PFSK-1 (cell line): ENCODE data around the gene SCAMP3.

ENCODE experiments used
- POLR2AphosphoS5 ChIP-seq: IDR thresholded peaks from 2 replicates; pipeline ENCODE4 v1.6.1; 2012; ENCODE audit warnings: low read depth, mild to moderate bottlenecking, control low read depth, low read length, moderate library complexity
- TAF1 ChIP-seq: IDR thresholded peaks from 2 replicates; pipeline ENCODE4 v1.6.1; 2012; ENCODE audit warnings: low read length, control low read depth, borderline replicate concordance; ENCODE audit not compliant: insufficient read depth
- TF ChIP-seq, protein P1 (sequence below), 2 experiments: IDR thresholded peaks; 2 replicates each; pipeline versions ENCODE4 v1.6.1 to v1.8.0; 2011 to 2012; ENCODE audit warnings: low read depth in 2 of 2, low read length in 2 of 2, control low read depth in 1 of 2, inconsistent platforms in 1 of 2, mild to moderate bottlenecking in 1 of 2, moderate library complexity in 1 of 2; ENCODE audit not compliant: insufficient read depth in 1 of 2

GRCh38 chr1:155218854-155219591 is 43.1 kb downstream of the SCAMP3 start:
- TF ChIP-seq POLR2AphosphoS5 (no peak), TAF1 (no peak)
- TF ChIP-seq, protein P1, sequence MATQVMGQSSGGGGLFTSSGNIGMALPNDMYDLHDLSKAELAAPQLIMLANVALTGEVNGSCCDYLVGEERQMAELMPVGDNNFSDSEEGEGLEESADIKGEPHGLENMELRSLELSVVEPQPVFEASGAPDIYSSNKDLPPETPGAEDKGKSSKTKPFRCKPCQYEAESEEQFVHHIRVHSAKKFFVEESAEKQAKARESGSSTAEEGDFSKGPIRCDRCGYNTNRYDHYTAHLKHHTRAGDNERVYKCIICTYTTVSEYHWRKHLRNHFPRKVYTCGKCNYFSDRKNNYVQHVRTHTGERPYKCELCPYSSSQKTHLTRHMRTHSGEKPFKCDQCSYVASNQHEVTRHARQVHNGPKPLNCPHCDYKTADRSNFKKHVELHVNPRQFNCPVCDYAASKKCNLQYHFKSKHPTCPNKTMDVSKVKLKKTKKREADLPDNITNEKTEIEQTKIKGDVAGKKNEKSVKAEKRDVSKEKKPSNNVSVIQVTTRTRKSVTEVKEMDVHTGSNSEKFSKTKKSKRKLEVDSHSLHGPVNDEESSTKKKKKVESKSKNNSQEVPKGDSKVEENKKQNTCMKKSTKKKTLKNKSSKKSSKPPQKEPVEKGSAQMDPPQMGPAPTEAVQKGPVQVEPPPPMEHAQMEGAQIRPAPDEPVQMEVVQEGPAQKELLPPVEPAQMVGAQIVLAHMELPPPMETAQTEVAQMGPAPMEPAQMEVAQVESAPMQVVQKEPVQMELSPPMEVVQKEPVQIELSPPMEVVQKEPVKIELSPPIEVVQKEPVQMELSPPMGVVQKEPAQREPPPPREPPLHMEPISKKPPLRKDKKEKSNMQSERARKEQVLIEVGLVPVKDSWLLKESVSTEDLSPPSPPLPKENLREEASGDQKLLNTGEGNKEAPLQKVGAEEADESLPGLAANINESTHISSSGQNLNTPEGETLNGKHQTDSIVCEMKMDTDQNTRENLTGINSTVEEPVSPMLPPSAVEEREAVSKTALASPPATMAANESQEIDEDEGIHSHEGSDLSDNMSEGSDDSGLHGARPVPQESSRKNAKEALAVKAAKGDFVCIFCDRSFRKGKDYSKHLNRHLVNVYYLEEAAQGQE (IDR thresholded peaks at IDR 0.05; ENCODE audit: insufficient read depth in 1 of 2, low read depth in 2 of 2, low read length in 2 of 2): no peak
